Upper lobe of left lung (tissue), 6 donors: Measurements from ENCODE around the gene LEMD1. TPM values are rescaled to one million over a fixed set of nuclear protein-coding genes. Genes with fewer than 3 reads are reported as not detected.

Source experiments
- ATAC-seq, 2 donors: fragments of 200-7000 bp; cut with Tn5 transposase; one replicate each; pipeline ENCODE4 v1.9.1; 2022; ENCODE audit warnings: mild to moderate bottlenecking in 2 of 2, moderate library complexity in 2 of 2; ENCODE audit not compliant: low FRiP score in 2 of 2
- DNase-seq, 2 donors: peaks; one replicate each; pipeline ENCODE4 v3.0.0-alpha.2; 2019 to 2020
- H3K27ac ChIP-seq, 4 donors: fragments of 200-600 bp; sonication (generic); one replicate each; pipeline ENCODE4 v1.5.1; 2016 to 2019
- H3K27me3 ChIP-seq, 4 donors: fragments of 200-600 bp; sonication (generic); one replicate each; pipeline ENCODE4 v1.5.1; 2017 to 2019
- H3K36me3 ChIP-seq, 4 donors: fragments of 200-600 bp; sonication (generic); one replicate each; pipeline ENCODE4 v1.5.1; 2016 to 2019
- H3K4me1 ChIP-seq, 4 donors: fragments of 200-600 bp; sonication (generic); one replicate each; pipeline ENCODE4 v1.5.1; 2018 to 2019
- H3K4me3 ChIP-seq, 4 donors: fragments of 200-600 bp; sonication (generic); one replicate each; pipeline ENCODE4 v1.5.1; 2017 to 2019; ENCODE audit warnings: mild to moderate bottlenecking in 2 of 4, moderate library complexity in 1 of 4
- H3K9me3 ChIP-seq, 4 donors: fragments of 200-600 bp; sonication (generic); one replicate each; pipeline ENCODE4 v1.5.1; 2018 to 2019
- CTCF ChIP-seq, 6 experiments: fragments of 450-650 bp in 4 of 6; fragments of 200-600 bp in 2 of 6; sonication (generic) in 2 of 6; IDR thresholded peaks; one replicate each; pipeline ENCODE4 v1.5.1; 2016 to 2019; ENCODE audit warnings: antibody characterized with exemption in 6 of 6
- EP300 ChIP-seq, 4 donors: sonication (generic); formaldehyde crosslinking; IDR thresholded peaks; one replicate each; pipeline ENCODE4 v1.5.1; 2017; ENCODE audit warnings: antibody characterized with exemption in 4 of 4, control low read depth in 2 of 4
- POLR2A ChIP-seq, 4 donors: fragments of 450-650 bp; IDR thresholded peaks; one replicate each; pipeline ENCODE4 v1.5.1; 2016 to 2017; ENCODE audit warnings: antibody characterized with exemption in 4 of 4, mild to moderate bottlenecking in 2 of 4
- POLR2AphosphoS5 ChIP-seq, 2 donors: sonication (generic); formaldehyde crosslinking; IDR thresholded peaks; one replicate each; pipeline ENCODE4 v1.5.1; 2017; ENCODE audit warnings: antibody characterized with exemption in 2 of 2
- whole genome bisulfite sequencing, 2 donors: methylation state at CpG; one replicate each; pipeline ENCODE4 v1.1.5; 2017 to 2018; 5-methylcytosine and 5-hydroxymethylcytosine counted together
- total RNA-seq, 6 donors: library from RNA; depleted of rRNA in 4 of 6; stranded (reverse); fragments of >200 nt in 4 of 6; gene quantifications; one replicate each; pipeline versions ENCODE4 v1.1.0 to v1.2.1, GENCODE V29; 2016 to 2021
- donor health status: DM: no; HTN: no; CAD: no; lungs with moderate emphysema.
- donor health status: DM: no; HTN: yes; CAD: no; lungs with severe emphysema.

Gene LEMD1
- total RNA-seq, 6 donors from 2014 or later, result 1.1 to 14.7 (median 1.7) TPM; not detected in 2

GRCh38 chr1:205451202-205451601, 29.3 kb upstream of the LEMD1 start:
- H3K27ac ChIP-seq, result no peak overlapping the region
- H3K27me3 ChIP-seq, result peaks cover 0 to 22% (median 11%) of the 10 kb centered on the region in 4 donors
- ATAC-seq (no peak), DNase-seq (no peak)
- 60 to 70% methylated on average over 5 of the region's 5 CpGs for WGBS, 2 donors
- H3K9me3 ChIP-seq, result no peaks in the 10 kb centered on the region
- H3K36me3 ChIP-seq, result no peaks in the 10 kb centered on the region
- no peak for TF ChIP-seq POLR2AphosphoS5 (IDR thresholded peaks at IDR 0.05)
- TF ChIP-seq POLR2A (IDR thresholded peaks at IDR 0.05), result no peak
- TF ChIP-seq CTCF (IDR thresholded peaks at IDR 0.05), result no peak
- TF ChIP-seq EP300 (IDR thresholded peaks at IDR 0.05), result no peak
- no peak overlapping the region for H3K4me3 ChIP-seq
- peaks cover 4 to 31% (median 20%) of the 10 kb centered on the region in 4 donors for H3K4me1 ChIP-seq

GRCh38 chr1:205450448-205450847, 28.6 kb upstream of the LEMD1 start:
- no peak for ATAC-seq
- H3K9me3 ChIP-seq, result no peaks in the 10 kb centered on the region
- H3K27ac ChIP-seq, result peak overlapping the region in 1 of 4 donors; percentile 87
- WGBS, 2 donors, result 59% methylated on average over 4 of the region's 4 CpGs
- H3K36me3 ChIP-seq, result no peaks in the 10 kb centered on the region
- DNase-seq, result no peak
- no peak overlapping the region for H3K4me3 ChIP-seq
- no peak for TF ChIP-seq EP300 (IDR thresholded peaks at IDR 0.05)
- no peak for TF ChIP-seq POLR2AphosphoS5 (IDR thresholded peaks at IDR 0.05)
- no peak for TF ChIP-seq POLR2A (IDR thresholded peaks at IDR 0.05)
- TF ChIP-seq CTCF (IDR thresholded peaks at IDR 0.05), result no peak
- H3K27me3 ChIP-seq, result peaks cover 0 to 14% (median 8%) of the 10 kb centered on the region in 4 donors
- H3K4me1 ChIP-seq, result peaks cover 0 to 29% (median 16%) of the 10 kb centered on the region in 4 donors

GRCh38 chr1:205449750-205450443, 28.0 kb upstream of the LEMD1 start:
- Histone ChIP-seq H3K4me1 (peaks cover 0 to 32% (median 16%) of the 10 kb centered on the region in 4 donors), H3K4me3 (peak overlapping the region in 3 of 4 donors; percentile 34 to 46 (median 38)), H3K9me3 (no peaks in the 10 kb centered on the region), H3K27ac (peak overlapping the region; percentile 52 to 87 (median 78)), H3K27me3 (peaks cover 0 to 9% (median 5%) of the 10 kb centered on the region in 4 donors), H3K36me3 (no peaks in the 10 kb centered on the region)
- ATAC-seq (peak; percentile 57 to 90), DNase-seq (peak; percentile 89 to 90)
- TF ChIP-seq POLR2AphosphoS5 (IDR thresholded peaks at IDR 0.05) (peak in 1 of 2 donors; percentile 44), CTCF (IDR thresholded peaks at IDR 0.05) (no peak), POLR2A (IDR thresholded peaks at IDR 0.05) (peak in 1 of 4 donors; percentile 61)
- WGBS, 2 donors, result 29 to 43% methylated on average over 13 to 18 of the region's 18 CpGs

GRCh38 chr1:205449254-205449749, 27.4 kb upstream of the LEMD1 start:
- 67 to 93% methylated on average over 3 to 4 of the region's 4 CpGs for WGBS, 2 donors
- H3K27me3 ChIP-seq, result peaks cover 0 to 6% (median 3%) of the 10 kb centered on the region in 4 donors
- TF ChIP-seq CTCF (IDR thresholded peaks at IDR 0.05) (no peak), POLR2A (IDR thresholded peaks at IDR 0.05) (no peak), EP300 (IDR thresholded peaks at IDR 0.05) (no peak), POLR2AphosphoS5 (IDR thresholded peaks at IDR 0.05) (no peak)

More at GRCh38 chr1:205449254-205449749, 27.4 kb upstream of the LEMD1 start:
- peak overlapping the region; percentile 52 to 87 (median 78) for H3K27ac ChIP-seq
- peaks cover 0 to 28% (median 16%) of the 10 kb centered on the region in 4 donors for H3K4me1 ChIP-seq
- no peaks in the 10 kb centered on the region for H3K9me3 ChIP-seq
- peak in 1 of 2 donors; percentile 63 for DNase-seq
- no peak for ATAC-seq
- H3K4me3 ChIP-seq, result peak overlapping the region in 3 of 4 donors; percentile 34 to 46 (median 38)
- H3K36me3 ChIP-seq, result no peaks in the 10 kb centered on the region
